Measurements from ENCODE around the gene MOSPD3. TPM values are rescaled to one million over a fixed set of nuclear protein-coding genes. Genes with fewer than 3 reads are reported as not detected.
"Not testable (repeated sequence)": the region's sequence is repeated elsewhere in the genome, so short reads cannot be mapped to it uniquely, and the experiment has no call there.

Gene MOSPD3
- total RNA-seq, 1 donor from 2014 or later: 14.7 TPM

DNA sequence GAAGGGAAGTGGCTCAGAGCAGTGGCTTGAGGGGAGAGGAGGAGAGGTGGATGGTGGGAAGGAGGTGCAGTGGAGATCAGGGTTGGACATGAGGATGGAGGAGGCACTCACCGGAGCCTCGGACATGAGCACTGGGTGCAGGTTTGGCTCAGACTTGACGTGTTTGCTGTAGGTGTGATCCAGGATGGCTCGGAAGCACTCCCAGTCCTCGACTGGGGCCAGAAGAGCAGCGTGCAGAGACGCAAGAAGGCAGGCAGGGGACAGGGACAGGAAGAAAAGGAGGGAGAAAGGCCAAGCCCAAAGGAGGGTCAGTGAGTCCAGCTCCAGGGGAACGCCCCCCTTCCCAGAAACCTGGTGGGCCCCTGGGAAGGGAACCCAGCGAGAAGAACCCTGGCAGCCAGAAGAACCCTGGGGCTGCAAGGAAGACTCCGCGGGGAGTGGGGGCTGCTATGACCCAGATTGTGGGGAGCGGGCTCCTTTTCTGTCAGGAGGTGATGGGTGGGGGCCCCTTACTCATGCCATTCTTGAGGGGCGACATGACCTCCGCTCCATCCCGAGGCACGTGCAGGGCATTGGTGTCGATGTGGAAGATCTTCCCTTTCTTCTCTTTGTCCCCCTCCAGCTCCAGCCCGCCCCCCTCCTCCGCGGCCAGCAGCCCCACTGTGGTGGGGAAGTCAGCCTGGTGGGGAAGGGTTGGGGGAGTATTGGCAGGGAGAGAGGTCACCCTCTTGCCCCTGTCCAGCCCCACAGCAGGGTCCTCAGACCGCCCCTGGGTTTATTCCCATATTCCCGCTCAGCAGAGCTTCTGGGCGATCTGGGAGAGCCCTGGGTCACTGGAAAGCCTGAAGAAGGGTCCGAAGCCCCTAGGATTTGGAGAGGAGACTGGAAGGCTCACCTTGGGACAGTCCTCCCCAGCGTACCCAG is 42.8 kb downstream of the MOSPD3 start:
- no peaks in the 10 kb centered on the region for H3K4me1 ChIP-seq
- DNase-seq: no peak
- H3K9me3 ChIP-seq: no peaks in the 10 kb centered on the region

GRCh38 chr7:100655908-100656674 is 43.8 kb downstream of the MOSPD3 start, which contains the start of gene ACTL6B:
ACTL6B (minus strand) TSS chr7:100656448; CDS start chr7:100656354, 94 bp downstream.
- no peaks in the 10 kb centered on the region for H3K36me3 ChIP-seq
- peaks cover 48% of the 10 kb centered on the region for H3K27me3 ChIP-seq
- no peaks in the 10 kb centered on the region for H3K4me1 ChIP-seq
- TF ChIP-seq, protein P1, sequence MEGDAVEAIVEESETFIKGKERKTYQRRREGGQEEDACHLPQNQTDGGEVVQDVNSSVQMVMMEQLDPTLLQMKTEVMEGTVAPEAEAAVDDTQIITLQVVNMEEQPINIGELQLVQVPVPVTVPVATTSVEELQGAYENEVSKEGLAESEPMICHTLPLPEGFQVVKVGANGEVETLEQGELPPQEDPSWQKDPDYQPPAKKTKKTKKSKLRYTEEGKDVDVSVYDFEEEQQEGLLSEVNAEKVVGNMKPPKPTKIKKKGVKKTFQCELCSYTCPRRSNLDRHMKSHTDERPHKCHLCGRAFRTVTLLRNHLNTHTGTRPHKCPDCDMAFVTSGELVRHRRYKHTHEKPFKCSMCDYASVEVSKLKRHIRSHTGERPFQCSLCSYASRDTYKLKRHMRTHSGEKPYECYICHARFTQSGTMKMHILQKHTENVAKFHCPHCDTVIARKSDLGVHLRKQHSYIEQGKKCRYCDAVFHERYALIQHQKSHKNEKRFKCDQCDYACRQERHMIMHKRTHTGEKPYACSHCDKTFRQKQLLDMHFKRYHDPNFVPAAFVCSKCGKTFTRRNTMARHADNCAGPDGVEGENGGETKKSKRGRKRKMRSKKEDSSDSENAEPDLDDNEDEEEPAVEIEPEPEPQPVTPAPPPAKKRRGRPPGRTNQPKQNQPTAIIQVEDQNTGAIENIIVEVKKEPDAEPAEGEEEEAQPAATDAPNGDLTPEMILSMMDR (IDR thresholded peaks at IDR 0.05): no peak
- H3K27ac ChIP-seq: no peak within 1 kb of the TSS
- no peak within 1 kb of the TSS for H3K4me3 ChIP-seq
- peak; percentile 79 for DNase-seq
- no peaks in the 10 kb centered on the region for H3K9me3 ChIP-seq
- intact Hi-C loops (cut with DNase I): no loop called here
- ATAC-seq: peak; percentile 87

More for the DNA sequence above, 42.8 kb downstream of the MOSPD3 start:
- no peak for ATAC-seq
- Histone ChIP-seq H3K36me3 (no peaks in the 10 kb centered on the region), H3K27me3 (peaks cover 48% of the 10 kb centered on the region), H3K27ac (no peak overlapping the region), H3K4me3 (no peak overlapping the region)
- TF ChIP-seq, protein P1 (IDR thresholded peaks at IDR 0.05): no peak
- intact Hi-C loops (cut with DNase I): no loop called here

DNA sequence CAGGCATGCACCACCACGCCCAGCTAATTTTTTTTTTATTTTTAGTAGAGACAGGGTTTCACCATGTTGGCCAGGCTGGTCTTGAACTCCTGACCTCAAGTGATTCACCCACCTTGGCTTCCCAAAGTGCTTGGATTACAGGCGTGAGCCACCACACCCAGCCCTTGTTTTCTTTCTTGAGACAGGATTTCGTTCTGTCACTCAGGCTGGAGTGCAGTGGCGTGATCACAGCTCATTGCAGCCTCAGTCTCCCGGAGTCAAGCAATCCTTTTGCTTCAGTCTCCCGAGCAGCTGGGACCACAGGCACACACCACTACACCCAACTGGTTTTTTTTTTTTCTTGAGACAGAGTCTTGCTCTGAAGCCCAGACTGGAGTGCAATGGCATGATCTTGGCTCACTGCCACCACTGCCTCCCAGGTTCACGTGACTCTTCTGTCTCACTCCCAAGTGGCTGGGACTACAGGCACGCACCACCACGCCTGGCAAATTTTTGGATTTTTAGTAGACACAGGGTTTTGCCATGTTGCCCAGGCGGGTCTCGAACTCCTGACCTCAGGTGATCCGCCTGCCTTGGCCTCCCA is 49.9 kb downstream of the MOSPD3 start:
- H3K4me1 ChIP-seq; H3K27ac ChIP-seq; DNase-seq; intact Hi-C loops (cut with DNase I); ATAC-seq; H3K36me3 ChIP-seq; H3K4me3 ChIP-seq; H3K9me3 ChIP-seq: not testable (repeated sequence)
- peaks cover 13% of the 10 kb centered on the region for H3K27me3 ChIP-seq

Other genes starting within 250 kb of the MOSPD3 start
- gene PILRA, start 239.1 kb upstream of the MOSPD3 start, total RNA-seq: 36.9 TPM
- gene ZCWPW1, start 183.8 kb upstream of the MOSPD3 start, total RNA-seq: 4.8 TPM
- 36.3 TPM for gene MEPCE, start 182.7 kb upstream of the MOSPD3 start, total RNA-seq
- gene PPP1R35, start 176.0 kb upstream of the MOSPD3 start, total RNA-seq: 24.7 TPM
- gene SPACDR, start 148.3 kb upstream of the MOSPD3 start, total RNA-seq: 1.8 TPM
- 51.8 TPM for gene TSC22D4, start 133.3 kb upstream of the MOSPD3 start, total RNA-seq
- gene NYAP1, start 128.6 kb upstream of the MOSPD3 start, total RNA-seq: 0.55 TPM
- gene AGFG2, start 73.3 kb upstream of the MOSPD3 start, total RNA-seq: 36.0 TPM
- gene SAP25, start 38.6 kb upstream of the MOSPD3 start, total RNA-seq: 6.4 TPM
- 88.0 TPM for gene LRCH4, start 26.4 kb upstream of the MOSPD3 start, total RNA-seq
- 1.4 TPM for gene FBXO24, start 26.2 kb upstream of the MOSPD3 start, total RNA-seq
- 57.2 TPM for gene PCOLCE, start 10.2 kb upstream of the MOSPD3 start, total RNA-seq
- 0.41 TPM for gene TFR2, start 29.0 kb downstream of the MOSPD3 start, total RNA-seq
- not detected for gene ACTL6B, start 43.9 kb downstream of the MOSPD3 start, total RNA-seq
- 208 TPM for gene GNB2, start 61.2 kb downstream of the MOSPD3 start, total RNA-seq
- gene GIGYF1, start 81.7 kb downstream of the MOSPD3 start, total RNA-seq: 44.5 TPM
- gene POP7, start 93.6 kb downstream of the MOSPD3 start, total RNA-seq: 20.2 TPM
- gene EPO, start 107.9 kb downstream of the MOSPD3 start, total RNA-seq: not detected
- not detected for gene ZAN, start 121.1 kb downstream of the MOSPD3 start, total RNA-seq
- gene EPHB4, start 215.0 kb downstream of the MOSPD3 start, total RNA-seq: 117 TPM
- 39.2 TPM for gene SLC12A9, start 240.2 kb downstream of the MOSPD3 start, total RNA-seq